Stimulated activated CD4-positive, alpha-beta T cell treated with anti-CD3 and anti-CD28 coated beads, Interleukin-1b, Interleukin-23, amount 100 ng/mL, for 24 hours (primary cell): ENCODE results near the gene ASIC2.

ENCODE experiments used
- DNase-seq, 4 experiments: peaks; one replicate each; pipeline ENCODE4 v3.0.0-alpha.2; 2020; ENCODE audit warnings: low read depth in 4 of 4, low spot score in 1 of 4

Gene ASIC2

DNA sequence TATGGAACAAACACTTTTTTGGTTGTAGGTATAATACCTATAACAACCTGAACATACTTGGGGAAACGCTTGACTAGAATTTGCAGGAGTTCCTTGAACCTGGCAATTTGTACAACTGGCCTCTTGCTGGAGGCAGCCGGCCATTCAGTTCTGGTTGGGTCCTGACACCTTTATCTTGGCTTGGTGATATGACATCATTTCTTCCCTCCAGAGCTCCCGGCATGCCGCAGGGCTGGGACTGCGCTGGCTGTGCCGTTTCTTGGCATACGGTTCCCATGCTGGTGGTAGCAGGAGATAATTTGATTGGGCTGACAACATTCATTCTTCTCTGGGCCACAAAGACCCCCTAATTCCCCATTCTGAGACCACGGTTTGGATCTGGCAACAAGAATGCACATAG, 87.5 kb downstream of the ASIC2 start:
- DNase-seq, result no peak

DNA sequence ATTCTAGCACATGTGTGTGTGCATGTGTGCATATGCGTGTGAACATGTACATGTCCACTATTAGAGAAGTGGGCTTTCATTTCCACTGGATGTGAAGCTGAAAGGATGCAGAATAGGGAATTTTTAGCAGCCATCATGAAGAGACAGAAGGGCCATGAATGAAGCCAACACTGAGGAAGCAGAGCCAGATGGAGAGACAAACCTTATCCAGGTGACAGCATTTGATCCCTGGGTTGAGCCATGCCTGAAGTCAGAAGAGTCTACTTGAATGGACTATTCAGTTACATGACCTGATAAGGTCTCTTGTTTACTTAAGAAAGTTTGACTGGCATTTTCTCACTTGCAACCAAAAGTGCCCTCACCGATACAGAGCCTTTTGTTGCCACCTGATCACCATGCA, 88.4 kb downstream of the ASIC2 start:
- no peak for DNase-seq

DNA sequence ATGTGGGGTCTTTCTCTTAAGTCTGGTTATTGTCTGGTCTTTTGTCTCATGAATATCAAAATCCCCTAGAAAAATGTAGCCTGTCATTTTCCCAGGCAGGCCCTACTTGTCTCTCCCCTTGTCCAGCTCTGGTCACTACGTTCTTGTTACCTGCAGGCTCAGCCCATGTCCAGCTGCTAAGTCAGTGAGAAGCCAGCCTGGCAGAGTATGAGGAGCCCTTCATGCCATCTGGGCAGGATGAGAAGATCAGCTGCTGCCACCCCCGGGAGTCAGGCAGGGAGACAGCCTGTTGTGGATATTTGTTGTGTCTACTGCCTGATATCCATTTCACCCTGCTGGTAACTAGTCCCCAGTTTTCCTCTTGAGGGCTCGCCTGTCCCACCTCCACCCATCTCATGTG, 88.9 kb downstream of the ASIC2 start:
- no peak for DNase-seq

DNA sequence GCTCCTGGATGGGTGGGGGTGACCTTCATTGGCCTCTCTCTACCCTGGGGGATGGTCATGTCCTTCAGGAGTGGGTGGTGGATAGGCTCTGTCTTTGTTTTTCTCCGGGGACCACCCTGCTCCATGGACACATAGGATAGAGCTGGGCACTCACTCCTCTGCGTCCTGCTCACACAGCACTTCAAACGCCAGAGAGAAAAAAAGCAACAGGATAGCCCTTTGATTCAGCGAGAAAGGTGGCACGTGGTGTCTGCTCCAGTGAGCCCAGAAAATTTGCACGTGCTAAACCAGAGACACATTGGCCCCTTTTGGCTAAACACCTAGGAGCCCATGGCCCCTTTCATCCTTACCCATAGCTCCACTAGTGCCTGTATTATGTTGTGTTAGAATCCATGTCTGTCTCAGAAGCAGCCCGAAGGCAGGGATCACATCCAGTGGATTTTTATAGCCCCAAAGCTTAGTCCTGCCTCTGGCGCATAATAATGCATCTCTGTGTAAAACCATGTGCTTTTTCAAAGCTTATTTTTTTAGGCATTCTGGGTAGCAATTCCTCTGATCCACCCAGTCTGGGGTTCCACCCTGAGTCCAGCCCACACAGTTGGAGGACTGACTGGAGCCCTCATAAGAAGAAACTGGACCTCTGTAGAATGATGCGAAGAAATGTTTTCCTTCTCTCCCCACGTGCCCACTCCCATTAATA, 90.1 kb downstream of the ASIC2 start:
- DNase-seq, result no peak

DNA sequence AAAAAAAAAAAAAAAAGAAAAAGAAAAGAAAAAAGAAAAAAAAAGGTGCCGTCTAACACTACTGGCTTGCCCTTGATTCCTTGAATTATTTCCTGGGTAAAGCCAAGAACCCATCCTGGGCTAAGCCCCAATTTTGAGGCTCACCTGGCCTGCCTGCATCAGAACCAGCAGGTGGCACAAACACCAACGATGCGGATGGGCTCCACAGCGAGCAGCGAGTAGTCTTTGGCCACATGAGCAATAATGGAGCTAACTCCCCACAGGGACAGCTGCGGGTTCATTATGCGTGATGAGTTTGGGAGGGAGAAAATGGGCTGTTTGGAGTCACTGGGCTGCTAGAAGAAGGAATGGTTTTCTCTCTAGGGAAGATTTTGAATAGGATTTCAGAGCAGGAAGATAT, 91.1 kb downstream of the ASIC2 start:
- no peak for DNase-seq

DNA sequence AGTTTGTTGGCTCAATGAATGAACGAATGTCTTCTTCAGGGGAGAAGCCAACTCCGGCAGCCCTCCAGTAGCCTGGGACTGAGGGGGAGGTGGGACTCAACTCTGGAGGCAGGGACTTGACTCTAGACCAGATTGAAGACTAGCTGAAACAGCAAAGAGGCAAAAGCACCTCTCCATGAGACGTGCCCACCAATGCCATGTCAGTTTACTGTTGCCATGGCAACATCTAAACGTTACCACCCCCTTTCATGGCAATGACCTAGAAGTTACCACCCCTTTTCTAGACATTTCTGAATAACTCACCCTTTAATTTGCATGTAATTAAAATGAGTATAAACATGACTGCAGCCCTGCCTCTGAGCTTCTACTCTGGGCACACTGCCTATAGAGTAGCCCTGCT, 91.8 kb downstream of the ASIC2 start:
- DNase-seq, result no peak

DNA sequence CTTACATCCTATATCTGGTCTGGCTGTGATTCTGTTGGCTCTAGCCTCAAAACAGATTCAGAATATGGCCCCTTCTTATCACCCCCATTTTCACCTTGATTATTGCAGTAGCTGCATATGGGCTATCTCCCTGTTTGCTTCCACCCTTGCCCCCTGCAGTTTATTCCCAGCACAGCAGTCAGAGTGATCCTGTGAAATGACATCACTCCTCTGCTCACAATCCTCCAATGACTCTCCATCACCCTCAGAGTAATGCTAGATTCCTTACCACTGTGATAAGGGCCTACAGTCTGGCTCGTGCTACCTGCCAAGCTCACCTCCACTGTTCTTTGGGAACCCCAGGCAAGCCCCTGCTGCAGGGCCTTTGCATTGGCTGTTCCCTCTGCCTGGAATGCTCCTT, 92.5 kb downstream of the ASIC2 start:
- DNase-seq, result no peak

DNA sequence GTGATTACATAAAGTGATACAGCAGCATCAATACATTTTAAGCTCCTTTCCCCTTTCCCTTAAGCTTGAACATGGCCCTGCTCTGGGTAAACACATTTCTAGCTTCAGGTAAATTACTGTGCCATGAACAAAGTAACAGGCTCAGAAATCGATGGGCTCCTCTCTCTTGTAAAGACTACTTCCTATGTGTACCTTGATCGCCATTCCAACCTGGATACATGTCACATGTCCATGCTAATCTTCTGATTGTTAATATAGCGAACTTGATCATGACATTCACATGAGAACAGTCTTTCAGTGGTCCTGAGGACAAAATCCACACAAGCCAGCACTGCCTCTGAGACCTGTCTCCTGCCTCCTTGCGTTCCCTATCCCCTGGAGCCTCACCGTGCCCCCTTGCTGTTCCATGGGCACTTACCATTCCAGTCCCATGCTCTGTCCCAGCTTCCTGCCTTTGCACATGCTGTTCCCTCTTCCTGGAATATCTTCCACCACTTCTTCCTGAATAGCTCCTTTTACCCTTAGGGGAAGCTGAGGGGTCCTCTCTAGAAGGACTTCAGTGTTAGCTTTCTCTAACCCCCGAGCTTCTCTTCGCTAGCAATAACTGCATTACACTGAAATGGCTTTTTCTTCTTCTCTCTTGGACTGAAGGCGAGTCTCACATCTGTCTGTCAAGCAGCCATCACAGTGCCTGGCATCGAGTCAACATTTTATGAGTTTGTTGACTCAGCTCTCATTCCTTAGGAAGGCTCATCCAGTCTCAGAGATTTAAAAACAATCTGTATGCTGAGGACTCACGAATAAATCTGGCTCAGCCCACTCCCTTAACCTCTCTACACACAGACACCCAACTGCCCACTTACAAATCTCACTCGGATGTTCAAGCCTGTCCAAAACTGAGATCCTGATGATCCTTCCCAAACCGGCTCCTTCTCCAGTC, 93.3 kb downstream of the ASIC2 start:
- no peak for DNase-seq

DNA sequence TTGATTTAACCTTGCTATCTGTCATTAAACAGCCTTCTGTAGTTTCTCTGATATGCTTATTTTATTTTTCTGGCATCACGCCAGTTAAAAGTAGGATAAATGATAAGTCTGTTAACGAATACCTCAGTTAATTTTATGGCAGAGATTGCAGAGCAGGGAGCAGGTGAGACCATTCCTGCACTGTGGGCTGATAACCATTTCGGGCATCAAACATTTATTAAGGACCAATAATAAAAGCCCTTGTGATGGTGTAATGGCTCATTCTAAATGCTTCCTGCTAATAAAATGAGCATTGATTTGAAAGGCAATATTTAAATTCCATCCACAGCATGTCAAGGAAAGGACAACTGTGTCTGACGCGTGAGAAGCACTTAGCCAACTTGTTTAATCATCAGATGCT, 94.1 kb downstream of the ASIC2 start:
- DNase-seq, result no peak

DNA sequence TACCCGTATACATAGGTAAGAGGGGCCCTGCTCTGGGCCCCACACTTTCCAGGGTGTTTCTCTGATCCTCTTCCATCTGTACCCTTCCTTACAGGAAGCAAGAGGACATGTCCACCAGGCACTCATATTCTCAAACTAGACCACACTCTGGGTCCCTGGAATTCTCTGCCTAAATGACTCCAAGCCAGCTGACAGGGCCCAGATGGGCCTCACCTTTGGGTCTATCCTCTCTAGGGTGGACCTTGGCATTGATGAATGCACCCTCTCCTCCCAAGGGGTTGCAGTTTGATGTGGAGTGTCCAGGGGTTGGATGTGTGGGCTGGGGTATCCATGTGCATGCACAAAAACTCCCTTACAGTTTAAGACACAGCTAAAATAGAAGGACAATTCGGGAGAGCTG, 95.8 kb downstream of the ASIC2 start:
- no peak for DNase-seq

DNA sequence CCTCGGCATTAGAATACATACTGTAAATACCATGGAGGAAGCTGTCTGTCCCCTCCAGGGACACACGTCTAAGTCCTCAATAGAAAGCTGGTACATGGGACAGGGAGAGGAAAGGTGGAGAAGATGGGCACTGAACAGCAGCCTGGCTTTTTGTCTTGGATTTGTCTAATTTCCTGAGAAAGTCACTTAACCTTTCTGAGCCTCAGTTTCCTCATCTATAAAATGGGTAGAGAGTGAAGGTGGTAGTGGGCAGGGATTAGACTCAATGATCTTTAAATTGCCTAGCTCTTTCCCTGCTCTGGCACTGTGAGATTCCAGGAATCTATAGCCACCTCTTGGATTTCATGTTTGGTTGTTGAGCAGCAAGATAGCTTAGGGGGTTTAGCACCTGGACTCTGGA, 96.2 kb downstream of the ASIC2 start:
- DNase-seq, result no peak

DNA sequence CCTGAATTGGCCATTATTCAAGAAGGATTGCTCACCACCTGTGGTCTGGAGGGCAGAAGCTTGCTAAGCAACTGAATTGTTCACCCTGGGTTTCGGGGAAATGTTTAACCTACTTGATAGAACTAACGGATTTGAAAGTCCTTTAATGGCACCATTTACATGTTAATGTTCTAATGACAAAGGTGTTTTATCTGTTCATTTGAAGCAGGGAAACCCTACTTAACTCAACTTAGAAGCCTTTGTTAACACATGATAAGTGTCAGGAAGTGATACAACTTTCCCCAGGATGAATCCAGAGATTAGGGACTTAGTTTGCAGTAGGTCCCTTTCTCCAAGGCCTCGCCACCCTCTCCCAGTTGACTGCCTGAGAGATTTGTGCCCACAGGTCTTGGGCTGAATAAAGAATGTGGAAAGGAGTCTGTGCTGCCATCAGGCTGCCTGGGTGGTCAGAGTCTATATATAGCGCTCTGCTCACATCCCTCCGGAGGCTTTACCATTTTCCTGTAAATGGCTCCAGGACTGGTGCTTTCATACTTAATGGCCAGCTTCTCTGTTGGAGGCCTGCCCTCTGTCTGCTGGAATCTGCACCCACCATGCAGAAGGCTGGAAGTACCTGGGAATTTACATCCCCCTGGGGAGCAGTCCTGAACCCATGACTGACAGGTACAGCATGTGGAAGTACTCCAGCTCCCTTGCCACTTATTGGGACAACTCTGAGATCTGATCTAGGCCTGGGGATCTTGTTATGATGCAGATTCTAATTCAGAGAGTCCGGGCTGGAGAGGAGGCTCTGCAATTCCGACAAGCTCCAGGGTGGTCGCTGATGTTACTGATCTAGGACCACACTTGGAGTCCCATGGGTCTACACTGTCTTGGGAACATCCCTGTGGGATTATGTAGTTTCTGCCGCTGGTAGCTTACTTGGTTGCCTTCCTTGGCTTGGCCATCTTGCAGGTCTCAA, 99.9 kb downstream of the ASIC2 start:
- DNase-seq, result no peak

DNA sequence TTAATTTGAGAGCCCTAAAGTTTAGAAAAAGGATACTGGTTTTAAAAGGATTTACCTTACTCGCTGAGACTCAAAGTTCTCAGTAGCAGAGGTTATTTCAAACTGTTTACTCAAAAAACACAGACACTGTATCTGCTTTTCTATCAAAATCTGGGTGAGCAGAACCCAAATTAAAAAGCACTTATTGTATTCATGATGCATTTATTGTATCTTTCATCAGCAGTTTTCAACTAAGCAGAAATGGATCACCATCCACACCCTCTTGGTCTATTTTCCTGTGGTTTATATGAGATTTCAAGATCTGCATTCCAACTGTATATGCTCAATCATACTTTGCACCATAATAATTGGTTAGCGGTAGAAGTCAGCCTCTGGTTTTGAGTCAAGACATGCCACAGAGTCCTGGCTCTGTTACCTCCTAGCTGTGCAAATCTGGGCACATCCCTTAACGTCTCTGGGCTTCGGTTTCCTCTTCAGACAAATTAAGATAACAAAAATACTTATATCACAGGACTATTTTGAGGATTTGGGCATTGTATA, 109.5 kb downstream of the ASIC2 start:
- DNase-seq, result no peak

DNA sequence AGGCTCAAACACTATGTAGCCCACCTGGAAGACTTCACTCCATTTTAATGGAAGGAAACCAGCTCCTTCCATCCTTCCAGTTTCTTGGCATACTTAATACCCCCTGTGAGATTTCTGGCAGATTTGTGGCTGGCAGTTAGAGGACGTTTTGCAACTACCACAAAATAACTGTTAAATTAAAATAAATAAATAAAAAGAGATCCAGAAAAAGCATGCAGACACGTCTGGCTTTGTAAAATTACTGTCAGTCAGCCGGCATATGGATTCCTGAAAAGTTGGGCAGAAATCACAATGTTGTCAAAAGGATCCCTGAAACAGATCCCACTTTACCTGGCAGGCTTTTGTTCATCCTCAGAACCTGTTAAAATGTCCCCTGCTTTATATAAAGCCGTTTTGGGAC, 113.9 kb downstream of the ASIC2 start:
- no peak for DNase-seq

DNA sequence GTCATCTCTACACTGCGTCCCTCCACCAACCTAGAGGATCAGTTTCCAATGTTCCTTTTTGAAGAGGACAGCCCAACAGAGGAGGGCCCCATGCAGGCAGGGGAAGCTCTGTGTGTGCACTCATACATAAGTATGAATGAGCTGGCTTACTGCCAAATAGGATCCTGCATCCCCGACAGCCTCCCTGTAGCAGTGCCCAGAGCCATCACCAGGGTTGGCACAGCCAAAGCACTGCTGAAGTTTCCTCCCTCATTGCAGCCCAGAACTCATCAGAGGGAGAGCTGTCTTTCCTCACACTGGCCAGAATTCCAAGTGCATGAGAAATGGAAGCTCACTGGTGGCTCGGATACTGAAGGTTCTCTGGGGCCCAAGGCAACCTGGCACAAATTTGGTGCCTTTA, 114.4 kb downstream of the ASIC2 start:
- no peak for DNase-seq

DNA sequence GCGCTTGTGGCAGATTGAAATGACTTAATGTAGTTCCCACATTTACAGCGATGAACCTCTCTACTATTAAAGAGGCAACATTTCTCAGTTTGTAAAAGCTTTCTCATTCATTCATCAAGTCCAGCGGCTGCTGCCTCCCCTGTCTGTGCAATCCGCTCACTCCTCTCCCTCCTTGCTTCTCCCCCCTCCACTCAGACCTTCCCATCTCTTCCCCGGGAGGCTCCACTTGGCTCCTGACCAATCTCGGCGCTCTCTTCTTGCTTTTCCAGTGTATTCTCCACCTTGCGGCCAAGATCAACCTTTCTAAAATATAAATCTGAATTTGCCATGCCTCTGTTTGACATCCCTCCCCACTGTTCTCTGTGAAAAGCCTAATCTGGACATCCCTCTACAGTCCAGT, 117.5 kb downstream of the ASIC2 start:
- DNase-seq, result no peak

DNA sequence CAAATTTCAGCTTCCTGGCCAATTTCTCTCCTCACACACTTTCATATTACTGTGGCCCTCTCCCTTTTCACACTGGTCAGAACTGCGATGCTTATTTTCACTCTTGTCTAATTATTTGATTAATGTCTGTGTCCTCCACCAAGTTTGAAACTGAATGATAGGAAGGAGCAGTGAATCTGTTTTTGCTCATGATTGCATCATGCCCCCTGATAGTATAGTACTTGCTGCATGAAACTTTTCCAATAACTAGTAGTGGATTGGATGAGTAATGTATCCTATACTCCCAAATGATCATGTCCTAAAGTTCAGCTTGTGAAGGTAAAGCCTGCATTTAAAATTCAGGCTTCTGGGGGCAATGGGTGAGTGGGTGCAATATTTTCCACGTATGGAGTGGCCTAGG, 121.2 kb downstream of the ASIC2 start:
- no peak for DNase-seq

DNA sequence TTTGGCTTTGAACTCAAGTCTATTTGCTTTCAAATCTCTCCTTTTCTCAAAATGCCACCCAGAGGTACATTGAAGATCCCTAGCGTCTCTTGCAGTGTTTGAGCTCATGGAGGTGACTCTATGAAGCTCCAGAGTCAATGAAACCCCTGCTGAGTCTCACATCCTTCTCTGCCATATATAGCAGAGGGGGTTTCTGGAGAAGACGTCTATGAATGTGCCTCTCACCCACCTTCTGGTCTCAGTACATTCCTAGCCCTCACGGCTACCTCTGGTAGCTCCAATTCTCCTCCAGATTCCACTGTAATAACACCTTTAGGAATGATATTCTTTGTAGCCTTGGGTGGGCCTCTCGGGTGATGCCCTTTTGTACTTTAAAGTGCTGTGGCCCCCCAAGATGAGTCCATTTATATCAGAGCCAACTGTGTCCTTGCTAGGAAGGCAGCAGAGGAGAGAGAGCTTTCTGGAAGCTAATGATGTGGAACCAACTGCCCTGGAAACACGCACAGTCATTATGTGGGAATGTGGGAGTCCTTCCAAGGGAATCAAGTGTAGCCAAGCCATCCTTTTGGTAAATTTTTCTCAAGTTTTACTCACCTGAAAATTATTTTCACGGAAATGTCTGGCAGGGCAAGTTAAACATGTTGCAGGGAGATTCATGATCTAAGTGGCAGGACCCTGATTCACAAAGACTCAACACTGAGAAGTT, 123.4 kb downstream of the ASIC2 start:
- no peak for DNase-seq

DNA sequence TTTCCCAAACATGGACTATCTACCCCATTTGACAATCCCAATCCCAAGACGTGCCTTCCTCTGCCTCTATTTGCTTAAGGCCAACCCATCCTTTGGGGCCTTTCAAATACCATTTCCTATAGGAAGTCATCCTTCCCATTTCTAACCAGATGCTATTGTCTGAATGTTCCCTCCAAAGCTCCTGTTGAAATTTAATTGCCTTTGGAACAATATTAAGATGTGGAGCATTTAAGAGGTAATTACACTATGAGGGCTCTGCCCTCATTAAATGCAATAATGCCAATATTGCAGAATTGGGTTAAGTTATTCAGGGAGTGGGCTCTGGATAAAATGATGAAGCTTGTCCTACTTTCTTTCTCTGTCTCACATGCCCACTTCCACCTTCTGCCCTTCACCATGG, 125.4 kb downstream of the ASIC2 start:
- DNase-seq, result no peak

DNA sequence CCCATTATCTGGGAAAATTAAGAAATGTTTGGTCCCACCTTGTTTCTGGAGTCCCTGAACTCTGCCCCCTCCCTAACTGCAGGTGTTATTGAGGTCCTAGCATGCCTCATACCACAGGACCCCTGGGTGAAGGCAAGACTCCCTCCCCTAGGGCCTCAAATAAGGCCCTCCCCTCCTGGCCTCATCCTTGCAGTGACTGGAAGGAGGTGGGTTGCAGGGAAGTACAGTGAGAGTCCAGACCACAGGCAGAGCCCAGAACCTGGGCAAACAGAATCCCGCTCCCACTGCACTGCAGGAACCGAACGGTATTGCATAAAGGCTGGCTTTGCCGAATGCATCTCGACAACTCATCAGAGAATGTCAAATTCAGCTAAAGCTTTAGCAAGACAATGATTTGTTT, 126.6 kb downstream of the ASIC2 start:
- DNase-seq, result no peak
